ENCODE measurements around the gene ZNF57. TPM values are rescaled to one million over a fixed set of nuclear protein-coding genes. Genes with fewer than 3 reads are reported as not detected.
A peak's percentile ranks its signal among the peaks of the same experiment; 100 is the strongest.

Gene ZNF57
- total RNA-seq, 5 donors from 2014 or later (not counting 1 experiment from before 2014, with no cell fraction given): 2.7 to 6.0 (median 3.7) TPM

GRCh38 chr19:2950286-2951124 is 49.8 kb downstream of the ZNF57 start:
- peak; percentile 94 to 98 (median 96) for ATAC-seq (replicated peaks in 1 of 4)
- 0% methylated on average over 39 of the region's 53 CpGs for WGBS (ENCODE audit: insufficient coverage)
- peaks cover 0 to 3% of the 10 kb centered on the region in 2 experiments for H3K27me3 ChIP-seq (replicated peaks in 1 of 2; ENCODE audit: control insufficient read depth in 2 of 2, extremely low read depth in 1 of 2, insufficient read depth in 2 of 2, low read length in 1 of 2)
- peak overlapping the region; percentile 68 to 97 for H3K4me3 ChIP-seq (ENCODE audit: control insufficient read depth in 1 of 2, extremely low read depth in 1 of 2, low read length in 1 of 2)
- H3K4me1 ChIP-seq (ENCODE audit: control insufficient read depth in 1 of 2, extremely low read depth in 1 of 2, insufficient read depth in 2 of 2, low read length in 2 of 2): peaks cover 12 to 14% of the 10 kb centered on the region in 2 experiments
- H3K9me3 Mint-ChIP-seq: no peaks in the 10 kb centered on the region
- H3K36me3 Mint-ChIP-seq: no peaks in the 10 kb centered on the region
- POLR2A ChIA-PET: interaction anchor here (0.6 to 1.1 kb wide), 9 partner anchors 27 to 1448 kb away, joined by 3 to 9 read pairs (median 4); partner anchors contain the start of genes ZNF57 (in 2 of the 2), GADD45B (in 1 of the 2) and TLE6 (in 1 of the 2)
- H3K9me3 ChIP-seq: no peaks in the 10 kb centered on the region
- no peaks in the 10 kb centered on the region for H3K27me3 Mint-ChIP-seq
- peak overlapping the region; percentile 97 for H3K27ac ChIP-seq (ENCODE audit: low read length)
- CTCF ChIA-PET: interaction anchor here (0.5 to 2.5 kb wide), 35 partner anchors 9 to 1487 kb away, joined by 3 to 39 read pairs (median 5); partner anchors contain the start of genes AP3D1 (in 1 of the 2), CHAF1A (in 1 of the 2), TLE6 (in 1 of the 2) and ZNF555 (in 1 of the 2)
- H3K4me1 Mint-ChIP-seq: peaks cover 25 to 36% (median 26%) of the 10 kb centered on the region in 3 donors
- DNase-seq: peak; percentile 99 to 100 (median 100)
- H3K4me3 Mint-ChIP-seq: peak overlapping the region; percentile 94 to 96 (median 95)
- no peaks in the 10 kb centered on the region for H3K36me3 ChIP-seq (ENCODE audit: control insufficient read depth in 2 of 2, extremely low read depth in 1 of 2, insufficient read depth in 1 of 2, low read length in 1 of 2)
- H3K27ac Mint-ChIP-seq: peak overlapping the region; percentile 98 to 99

- no peaks in the 10 kb centered on the region for H3K9me3 Mint-ChIP-seq
- H3K4me1 Mint-ChIP-seq: peaks cover 18 to 30% (median 19%) of the 10 kb centered on the region in 3 donors
- ChIA-PET CTCF (interaction anchor here (0.5 to 0.6 kb wide), 4 partner anchors 38 to 426 kb away, joined by 3 to 7 read pairs (median 4); no protein-coding TSS in a partner anchor), POLR2A (no interaction called here)
- peaks cover 10 to 11% of the 10 kb centered on the region in 2 experiments for H3K4me1 ChIP-seq (ENCODE audit: control insufficient read depth in 1 of 2, extremely low read depth in 1 of 2, insufficient read depth in 2 of 2, low read length in 2 of 2)
- no peaks in the 10 kb centered on the region for H3K9me3 ChIP-seq
- no peaks in the 10 kb centered on the region for H3K36me3 ChIP-seq (ENCODE audit: control insufficient read depth in 2 of 2, extremely low read depth in 1 of 2, insufficient read depth in 1 of 2, low read length in 1 of 2)
- no peak for DNase-seq
- peaks cover 0 to 3% of the 10 kb centered on the region in 2 experiments for H3K27me3 ChIP-seq (replicated peaks in 1 of 2; ENCODE audit: control insufficient read depth in 2 of 2, extremely low read depth in 1 of 2, insufficient read depth in 2 of 2, low read length in 1 of 2)
- WGBS (ENCODE audit: insufficient coverage): 85% methylated on average over 4 of the region's 9 CpGs
- no peaks in the 10 kb centered on the region for H3K27me3 Mint-ChIP-seq
- no peak overlapping the region for H3K27ac Mint-ChIP-seq
- no peak overlapping the region for H3K27ac ChIP-seq (ENCODE audit: low read length)
- no peak for ATAC-seq (replicated peaks in 1 of 4)
- H3K4me3 Mint-ChIP-seq: no peak overlapping the region
- H3K36me3 Mint-ChIP-seq: no peaks in the 10 kb centered on the region
- no peak overlapping the region for H3K4me3 ChIP-seq (ENCODE audit: control insufficient read depth in 1 of 2, extremely low read depth in 1 of 2, low read length in 1 of 2)
These were observed 52.3 kb downstream of the ZNF57 start for GRCh38 chr19:2952953-2953481.

- Mint-ChIP-seq H3K27ac (no peak overlapping the region), H3K4me3 (no peak overlapping the region), H3K9me3 (no peaks in the 10 kb centered on the region), H3K36me3 (no peaks in the 10 kb centered on the region), H3K4me1 (peaks cover 3 to 7% (median 5%) of the 10 kb centered on the region in 3 donors), H3K27me3 (no peaks in the 10 kb centered on the region)
- Histone ChIP-seq H3K27me3 (replicated peaks in 1 of 2; ENCODE audit: control insufficient read depth in 2 of 2, extremely low read depth in 1 of 2, insufficient read depth in 2 of 2, low read length in 1 of 2) (peaks cover 0 to 3% of the 10 kb centered on the region in 2 experiments), H3K4me3 (ENCODE audit: control insufficient read depth in 1 of 2, extremely low read depth in 1 of 2, low read length in 1 of 2) (no peak overlapping the region), H3K9me3 (no peaks in the 10 kb centered on the region), H3K36me3 (ENCODE audit: control insufficient read depth in 2 of 2, extremely low read depth in 1 of 2, insufficient read depth in 1 of 2, low read length in 1 of 2) (no peaks in the 10 kb centered on the region), H3K27ac (ENCODE audit: low read length) (no peak overlapping the region), H3K4me1 (ENCODE audit: control insufficient read depth in 1 of 2, extremely low read depth in 1 of 2, insufficient read depth in 2 of 2, low read length in 2 of 2) (peaks cover 0 to 6% of the 10 kb centered on the region in 2 experiments)
- POLR2A ChIA-PET: interaction anchor here in 1 of 2 donors (0.5 kb wide), 1 partner anchor 190 kb away, joined by 3 read pairs; no protein-coding TSS in a partner anchor
- WGBS (ENCODE audit: insufficient coverage): 100% methylated on average over 1 of the region's 5 CpGs
- DNase-seq (no peak), ATAC-seq (replicated peaks in 1 of 4) (no peak)
- CTCF ChIA-PET: interaction anchor here in 1 of 2 donors (0.5 to 1.0 kb wide), 2 partner anchors 132 to 147 kb away, joined by 3 to 4 read pairs; no protein-coding TSS in a partner anchor
These were observed 56.4 kb downstream of the ZNF57 start for GRCh38 chr19:2957160-2957559.

GRCh38 chr19:2960120-2960519 is 59.4 kb downstream of the ZNF57 start:
- H3K9me3 ChIP-seq: no peaks in the 10 kb centered on the region
- H3K4me1 ChIP-seq (ENCODE audit: control insufficient read depth in 1 of 2, extremely low read depth in 1 of 2, insufficient read depth in 2 of 2, low read length in 2 of 2): peaks cover 0 to 9% of the 10 kb centered on the region in 2 experiments
- H3K36me3 ChIP-seq (ENCODE audit: control insufficient read depth in 2 of 2, extremely low read depth in 1 of 2, insufficient read depth in 1 of 2, low read length in 1 of 2): no peaks in the 10 kb centered on the region
- Mint-ChIP-seq H3K4me3 (no peak overlapping the region), H3K36me3 (no peaks in the 10 kb centered on the region), H3K27me3 (no peaks in the 10 kb centered on the region), H3K27ac (no peak overlapping the region), H3K4me1 (peaks cover 5 to 8% (median 7%) of the 10 kb centered on the region in 3 donors), H3K9me3 (no peaks in the 10 kb centered on the region)
- ChIA-PET CTCF (interaction anchor here in 1 of 2 donors (0.6 to 1.0 kb wide), 3 partner anchors 9 to 219 kb away, joined by 4 to 6 read pairs (median 5); no protein-coding TSS in a partner anchor), POLR2A (interaction anchor here (0.6 to 0.9 kb wide), 4 partner anchors 11 to 796 kb away, joined by 3 to 10 read pairs (median 4); no protein-coding TSS in a partner anchor)
- peaks cover 0 to 7% of the 10 kb centered on the region in 2 experiments for H3K27me3 ChIP-seq (replicated peaks in 1 of 2; ENCODE audit: control insufficient read depth in 2 of 2, extremely low read depth in 1 of 2, insufficient read depth in 2 of 2, low read length in 1 of 2)
- ATAC-seq (replicated peaks in 1 of 4): no peak
- no peak overlapping the region for H3K4me3 ChIP-seq (ENCODE audit: control insufficient read depth in 1 of 2, extremely low read depth in 1 of 2, low read length in 1 of 2)
- WGBS (ENCODE audit: insufficient coverage): 95% methylated on average over 11 of the region's 12 CpGs
- no peak overlapping the region for H3K27ac ChIP-seq (ENCODE audit: low read length)
- DNase-seq: no peak

- Mint-ChIP-seq H3K4me1 (peaks cover 4 to 7% (median 5%) of the 10 kb centered on the region in 3 donors), H3K9me3 (no peaks in the 10 kb centered on the region), H3K36me3 (no peaks in the 10 kb centered on the region), H3K4me3 (no peak overlapping the region), H3K27me3 (no peaks in the 10 kb centered on the region), H3K27ac (peak overlapping the region in 1 of 2 donors; percentile 28)
- no peak overlapping the region for H3K4me3 ChIP-seq (ENCODE audit: control insufficient read depth in 1 of 2, extremely low read depth in 1 of 2, low read length in 1 of 2)
- no peaks in the 10 kb centered on the region for H3K36me3 ChIP-seq (ENCODE audit: control insufficient read depth in 2 of 2, extremely low read depth in 1 of 2, insufficient read depth in 1 of 2, low read length in 1 of 2)
- 40% methylated on average over 2 of the region's 17 CpGs for WGBS (ENCODE audit: insufficient coverage)
- peak in 28 of 35 experiments; percentile 12 to 93 (median 34) for DNase-seq
- POLR2A ChIA-PET: no interaction called here
- peaks cover 0 to 5% of the 10 kb centered on the region in 2 experiments for H3K27me3 ChIP-seq (replicated peaks in 1 of 2; ENCODE audit: control insufficient read depth in 2 of 2, extremely low read depth in 1 of 2, insufficient read depth in 2 of 2, low read length in 1 of 2)
- H3K9me3 ChIP-seq: no peaks in the 10 kb centered on the region
- no peak overlapping the region for H3K27ac ChIP-seq (ENCODE audit: low read length)
- CTCF ChIA-PET: interaction anchor here (0.7 to 2.7 kb wide), 7 partner anchors 12 to 249 kb away, joined by 3 to 12 read pairs (median 4); no protein-coding TSS in a partner anchor
- peaks cover 0 to 9% of the 10 kb centered on the region in 2 experiments for H3K4me1 ChIP-seq (ENCODE audit: control insufficient read depth in 1 of 2, extremely low read depth in 1 of 2, insufficient read depth in 2 of 2, low read length in 2 of 2)
- peak in 3 of 4 experiments; percentile 76 to 93 (median 78) for ATAC-seq (replicated peaks in 1 of 4)
These were observed 61.4 kb downstream of the ZNF57 start for GRCh38 chr19:2962018-2962670.
